ENCODE results near the gene SOS1.
"Not testable (repeated sequence)": the region's sequence is repeated elsewhere in the genome, so short reads cannot be mapped to it uniquely, and the experiment has no call there.

The SOS1 gene

DNA sequence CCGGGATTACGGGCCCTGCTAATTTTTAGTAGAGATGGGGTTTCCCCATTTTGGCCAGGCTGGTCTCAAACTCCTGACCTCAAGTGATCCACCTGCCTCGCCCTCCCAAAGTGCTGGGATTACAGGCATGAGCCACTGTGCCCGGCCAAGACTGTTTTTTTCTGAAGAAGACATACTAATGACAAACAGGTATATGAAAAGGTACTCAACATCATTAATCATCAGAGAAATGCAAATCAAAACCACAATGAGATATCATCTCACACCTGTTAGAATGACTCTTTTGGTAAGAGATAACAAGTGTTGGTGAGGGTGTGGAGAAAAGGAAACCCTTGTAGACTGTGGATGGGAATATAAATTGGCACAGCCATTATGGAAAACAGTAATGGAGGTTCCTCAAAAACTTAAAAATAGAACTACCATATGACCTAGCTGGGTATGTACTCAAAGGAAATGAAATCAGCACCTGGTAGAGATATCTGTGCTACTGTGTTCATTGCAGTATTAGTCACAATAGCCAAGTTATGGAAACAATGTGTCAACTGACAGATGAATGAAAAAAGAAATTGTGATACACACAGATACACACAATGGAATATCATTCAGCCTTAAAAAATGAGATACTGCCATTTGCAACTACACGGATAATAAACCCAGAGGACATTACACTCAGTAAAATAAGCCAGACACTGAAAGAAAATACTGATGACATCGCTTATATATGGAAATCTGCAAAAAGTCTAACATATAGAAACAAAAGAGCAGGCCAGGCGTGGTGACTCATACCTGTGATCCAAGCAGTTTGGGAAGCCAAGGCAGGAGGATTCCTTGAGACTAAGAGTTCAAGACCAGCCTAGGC, 20.8 kb downstream of the SOS1 start:
- no peak for DNase-seq (ENCODE audit: low spot score)

DNA sequence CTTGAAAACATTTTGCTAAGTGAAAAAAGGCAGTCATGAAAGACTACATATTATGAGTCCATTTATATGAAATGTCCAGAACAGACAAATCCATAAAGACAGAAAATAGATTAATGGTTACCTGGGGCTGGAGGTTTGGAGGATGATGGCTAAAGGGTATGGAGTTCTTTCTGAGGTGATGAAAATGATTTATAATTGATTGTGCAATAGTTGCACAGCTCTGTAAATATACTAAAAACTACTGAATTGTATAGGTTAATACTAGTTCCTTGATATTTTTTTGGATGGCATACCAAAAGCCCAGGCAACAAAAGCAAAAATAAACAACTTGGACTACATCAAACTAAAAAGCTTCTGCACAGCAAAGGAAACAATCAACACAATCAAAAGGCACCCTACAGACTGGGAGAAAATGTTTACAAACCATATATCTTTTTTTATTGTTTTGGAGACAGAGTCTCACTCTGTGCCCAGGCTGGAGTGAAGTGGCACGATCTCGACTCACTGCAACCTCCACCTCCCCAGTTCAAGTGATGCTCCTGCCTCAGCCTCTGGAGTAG, 21.5 kb downstream of the SOS1 start:
- DNase-seq (ENCODE audit: low spot score), result no peak

DNA sequence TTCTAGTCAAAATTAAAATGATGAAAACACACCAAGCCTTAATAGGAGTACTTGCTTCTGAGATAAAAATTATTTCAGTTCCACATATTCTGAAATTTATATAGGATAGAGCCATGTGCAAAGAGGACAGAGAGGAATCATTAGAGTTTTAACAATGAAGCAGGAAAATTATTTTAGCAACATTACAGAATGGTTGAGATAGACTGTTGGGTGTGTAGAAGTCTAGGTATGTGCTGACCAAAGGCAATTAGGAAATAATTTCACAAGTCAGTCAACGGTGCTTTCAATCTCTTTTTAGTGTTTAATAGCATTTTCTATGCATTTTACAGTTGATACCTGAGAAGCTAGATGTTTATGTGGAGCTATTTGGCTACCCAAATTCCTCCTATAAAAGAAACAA, 25.2 kb downstream of the SOS1 start:
- DNase-seq (ENCODE audit: low spot score), result no peak

DNA sequence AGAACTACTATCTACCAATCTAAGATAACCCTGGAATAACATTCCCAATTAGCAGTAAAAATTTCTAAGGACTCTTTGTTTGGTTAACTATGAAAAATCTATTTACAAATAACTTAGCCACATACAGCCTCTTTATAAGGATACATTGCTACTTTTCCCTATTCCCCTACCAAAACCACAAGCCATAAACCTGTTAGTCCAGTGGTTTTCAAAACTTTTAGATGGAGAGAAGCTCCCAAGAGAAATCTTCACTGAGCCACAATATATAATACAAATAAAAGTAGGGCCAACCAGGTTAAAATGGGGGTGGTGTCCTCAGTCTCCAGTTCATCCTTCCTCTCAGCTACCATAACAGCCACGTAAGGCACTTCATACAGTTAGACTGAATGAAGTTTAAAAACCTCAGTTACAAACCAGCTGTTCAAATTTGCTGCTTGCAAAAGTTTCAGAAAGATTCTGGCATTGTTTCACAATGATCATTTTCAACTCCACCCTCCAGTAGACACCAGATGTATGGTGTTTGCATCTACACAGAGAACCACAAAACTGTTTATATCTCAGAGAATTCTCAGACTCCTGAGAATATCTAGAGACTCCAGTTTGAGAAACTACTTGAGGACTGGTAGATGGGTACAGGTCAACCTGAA, 26.0 kb downstream of the SOS1 start:
- DNase-seq (ENCODE audit: low spot score), result no peak

DNA sequence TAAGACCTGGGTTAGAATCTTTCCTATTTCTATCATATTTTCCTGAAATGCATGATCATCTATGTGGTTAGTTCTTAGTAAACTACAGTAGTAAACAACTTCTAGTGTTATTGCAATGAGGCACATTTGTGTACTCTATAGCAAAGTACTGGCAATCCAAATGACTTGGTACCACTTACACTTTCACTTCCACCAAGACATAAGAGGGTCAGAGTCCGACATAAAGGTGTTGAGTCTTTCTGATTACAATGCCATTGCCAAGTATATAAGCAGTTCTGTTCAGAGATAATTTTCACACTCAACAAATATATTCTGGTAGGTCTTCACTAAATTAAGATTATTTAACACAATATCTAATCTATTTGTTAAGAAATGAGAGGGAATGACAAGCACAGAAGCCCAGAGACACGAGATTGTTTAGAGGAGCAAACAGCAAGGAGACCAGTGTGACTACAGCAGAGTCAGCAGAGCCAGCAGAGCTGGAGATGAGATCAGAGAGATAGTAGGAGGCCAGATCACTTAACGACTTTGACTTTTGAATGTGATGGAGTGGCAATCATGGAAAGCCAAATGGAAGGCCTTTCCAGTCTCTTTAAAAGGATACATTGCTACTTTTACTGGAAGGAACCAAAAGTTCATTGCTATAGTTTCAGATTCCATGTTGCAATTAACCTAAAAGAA, 27.5 kb downstream of the SOS1 start:
- DNase-seq (ENCODE audit: low spot score), result no peak

DNA sequence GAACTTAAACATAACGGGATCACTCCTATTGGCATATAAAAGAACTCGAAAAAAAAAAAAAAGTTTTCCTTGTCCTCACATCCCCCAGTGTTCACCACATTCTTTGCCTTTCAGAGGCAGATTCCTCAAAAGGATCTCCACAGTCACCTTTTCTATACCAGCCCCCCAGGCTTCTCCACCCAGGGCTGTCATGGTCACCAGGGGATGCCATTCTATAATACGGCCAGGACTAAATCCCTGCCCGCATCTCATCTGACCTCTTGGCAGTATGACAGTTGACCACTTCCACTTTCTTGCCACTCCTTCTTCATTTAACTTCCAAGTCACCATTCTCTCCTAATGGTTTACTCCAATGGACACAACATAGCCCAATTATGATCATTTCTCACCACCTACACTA, 29.3 kb downstream of the SOS1 start:
- DNase-seq (ENCODE audit: low spot score), result peak; percentile 16

DNA sequence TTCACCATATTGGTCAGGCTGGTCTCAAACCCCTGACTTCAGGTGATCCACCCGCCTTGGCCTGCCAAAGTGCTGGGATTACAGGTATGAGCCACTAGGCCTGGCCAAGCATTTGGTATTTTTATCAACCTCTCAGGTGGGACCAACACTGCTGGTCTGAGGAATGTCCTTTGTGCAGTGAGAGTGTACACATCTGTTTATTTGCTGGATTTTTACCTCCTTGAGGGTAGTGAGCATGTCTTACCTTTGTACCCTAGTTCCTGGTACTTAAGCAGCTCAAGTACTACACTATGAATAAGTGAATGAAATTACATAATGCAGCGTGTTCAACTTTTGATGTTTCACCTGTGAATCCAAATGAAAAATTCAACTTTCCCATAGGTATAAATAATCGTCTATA, 29.8 kb downstream of the SOS1 start:
- no peak for DNase-seq (ENCODE audit: low spot score)

DNA sequence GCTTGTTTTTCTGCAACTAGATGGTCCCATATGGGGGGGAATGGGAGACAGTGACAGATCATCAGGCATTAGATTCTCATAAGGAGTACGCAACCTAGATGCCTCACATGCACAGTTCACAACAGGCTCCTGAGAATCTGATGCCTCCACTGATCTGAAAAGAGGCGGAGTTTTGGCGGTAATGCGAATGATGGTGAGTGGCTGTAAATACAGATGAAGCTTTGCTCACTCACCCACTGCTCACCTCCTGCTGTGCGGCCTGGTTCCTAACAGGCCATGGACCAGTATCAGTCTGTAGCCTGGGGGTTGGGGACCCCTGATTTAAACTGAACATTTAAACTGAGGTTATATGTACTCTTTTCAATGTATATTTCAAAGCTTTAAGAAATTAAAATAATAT, 40.7 kb downstream of the SOS1 start:
- DNase-seq (ENCODE audit: low spot score), result no peak

DNA sequence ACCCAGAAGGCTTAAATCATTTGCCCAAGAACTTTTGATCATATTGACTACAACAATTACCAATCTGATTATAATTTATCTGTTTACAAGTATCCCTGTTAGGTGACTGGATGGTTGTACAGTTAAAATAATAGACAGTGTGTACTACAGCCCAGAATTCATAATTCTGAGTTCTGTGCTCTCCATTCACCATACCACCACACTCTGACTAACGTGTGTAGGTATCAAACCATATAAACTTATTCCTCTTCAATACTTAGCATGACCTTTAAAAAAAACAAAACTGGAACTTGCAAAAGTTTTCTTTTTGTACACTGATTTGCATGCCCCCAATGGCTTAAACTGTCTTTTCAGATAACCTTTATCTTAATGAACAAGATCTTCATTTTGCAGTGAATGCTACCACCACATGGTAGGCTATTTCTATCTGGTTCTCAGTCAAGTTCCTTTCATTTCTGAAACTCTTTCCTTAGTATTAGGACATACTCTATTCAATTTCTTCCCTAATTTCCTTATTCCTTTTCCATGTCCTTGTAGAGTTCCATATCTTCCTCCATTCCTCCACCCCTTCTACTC, 50.9 kb downstream of the SOS1 start:
- DNase-seq (ENCODE audit: low spot score), result no peak

DNA sequence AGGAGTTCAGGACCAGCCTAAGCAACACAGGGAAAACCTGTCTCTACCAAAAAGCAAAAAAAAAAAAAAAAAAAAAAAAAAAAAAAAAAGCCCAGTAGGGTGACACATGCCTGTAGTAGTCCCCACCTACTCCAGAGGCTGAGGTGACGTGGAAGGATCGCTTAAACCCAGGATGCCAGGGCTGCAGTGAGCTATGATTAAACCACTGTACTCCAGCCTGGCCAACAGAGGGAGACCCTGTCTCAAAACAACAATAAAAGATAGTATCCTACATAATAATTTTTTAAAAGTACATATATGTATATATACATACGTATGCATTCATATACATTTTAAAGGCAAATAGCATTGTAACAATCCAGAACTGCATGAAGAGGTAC, 51.7 kb downstream of the SOS1 start:
- no peak for DNase-seq (ENCODE audit: low spot score)

DNA sequence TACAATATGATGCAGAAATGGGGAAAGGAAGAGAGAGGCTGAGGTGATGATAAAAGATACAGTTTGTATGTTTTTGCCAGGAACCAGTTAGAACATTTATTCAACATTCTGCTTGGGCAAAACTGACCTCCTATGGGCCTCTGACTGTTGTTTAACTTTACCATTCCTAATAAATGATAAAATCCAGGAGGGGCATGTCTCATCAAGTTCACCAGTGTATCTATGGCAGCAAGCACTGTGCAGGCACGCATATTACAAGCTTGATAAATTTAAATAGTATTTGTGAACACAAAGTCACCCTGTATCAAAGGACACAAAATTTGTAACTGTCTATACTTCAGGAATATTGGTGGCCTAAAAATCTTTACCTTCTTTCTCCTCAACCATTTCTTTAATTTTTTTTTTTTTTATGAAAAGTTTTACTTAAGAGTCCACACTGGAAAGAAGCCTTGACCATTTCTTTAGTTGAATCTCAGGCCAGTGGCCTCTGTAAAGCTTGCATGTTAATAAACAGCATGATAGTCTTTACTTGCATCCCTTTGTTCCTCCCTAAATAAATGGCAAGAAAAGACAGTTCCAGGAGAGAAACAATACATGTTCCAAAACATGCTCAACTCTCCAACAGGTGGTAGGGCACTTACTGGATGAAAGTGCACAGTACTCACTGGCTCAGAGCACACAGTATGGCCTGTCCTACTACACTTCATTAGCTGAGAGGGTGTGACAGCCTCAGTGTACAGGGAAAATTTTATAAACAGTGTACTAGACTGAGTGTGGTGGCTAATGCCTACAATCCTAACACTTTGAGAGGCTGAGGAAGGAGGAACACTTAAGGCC, 52.3 kb downstream of the SOS1 start:
- no peak for DNase-seq (ENCODE audit: low spot score)

DNA sequence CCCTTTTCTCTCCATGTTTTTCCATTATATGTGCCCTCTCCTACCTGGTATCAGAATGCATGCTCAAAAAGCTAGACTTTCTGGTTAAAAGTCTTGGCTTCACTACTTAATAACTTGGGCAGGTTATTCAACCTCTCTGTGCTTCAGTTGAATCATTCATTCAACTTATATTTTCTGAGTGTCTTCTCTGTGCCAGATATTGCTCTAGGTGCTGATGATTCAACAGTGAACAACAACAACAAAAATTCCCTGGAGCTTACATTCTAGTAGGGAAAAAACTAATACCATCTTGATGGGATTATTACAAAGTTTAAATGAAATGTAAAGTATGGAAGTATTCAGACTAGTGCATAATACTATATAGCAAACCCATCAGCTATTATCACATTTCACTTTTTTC, 55.2 kb downstream of the SOS1 start:
- no peak for DNase-seq (ENCODE audit: low spot score)

DNA sequence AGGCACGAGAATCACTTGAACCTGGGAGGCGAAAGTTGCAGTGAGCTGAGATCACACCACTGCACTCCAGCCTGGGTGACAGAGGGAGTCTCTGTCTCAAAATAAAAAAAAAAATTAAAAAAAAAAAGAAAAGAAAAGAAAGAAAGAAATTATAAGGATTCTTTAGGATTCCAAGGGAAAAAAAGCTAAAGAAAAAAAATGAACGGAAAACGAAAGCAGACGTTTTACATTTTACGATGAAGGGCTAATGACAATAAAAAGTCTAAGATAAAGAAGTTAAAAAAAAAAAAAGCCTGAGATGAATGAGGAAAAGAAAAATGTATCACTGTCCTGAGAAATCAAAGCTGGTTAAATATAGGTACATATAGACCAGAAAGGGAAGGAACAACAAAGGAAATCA, 58.5 kb downstream of the SOS1 start:
- no peak for DNase-seq (ENCODE audit: low spot score)

DNA sequence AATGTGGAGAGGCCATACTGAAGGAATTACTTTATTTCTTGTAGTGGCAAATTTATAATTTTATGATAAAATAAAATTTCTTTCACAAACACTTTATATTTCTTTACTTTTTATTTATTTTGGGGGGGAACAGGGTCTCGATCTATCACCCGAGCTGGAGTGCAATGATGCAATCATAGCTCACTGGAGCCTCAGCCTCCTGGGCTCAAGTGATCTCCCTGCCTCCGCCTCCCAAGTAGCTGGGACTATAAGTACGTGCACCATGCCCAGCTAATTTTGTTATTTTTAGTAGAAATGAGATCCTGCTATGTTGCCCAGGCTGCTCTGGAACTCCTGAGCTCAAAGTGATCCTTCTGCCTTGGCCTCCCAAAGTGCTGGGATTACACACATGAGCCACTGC, 59.6 kb downstream of the SOS1 start:
- no peak for DNase-seq (ENCODE audit: low spot score)

DNA sequence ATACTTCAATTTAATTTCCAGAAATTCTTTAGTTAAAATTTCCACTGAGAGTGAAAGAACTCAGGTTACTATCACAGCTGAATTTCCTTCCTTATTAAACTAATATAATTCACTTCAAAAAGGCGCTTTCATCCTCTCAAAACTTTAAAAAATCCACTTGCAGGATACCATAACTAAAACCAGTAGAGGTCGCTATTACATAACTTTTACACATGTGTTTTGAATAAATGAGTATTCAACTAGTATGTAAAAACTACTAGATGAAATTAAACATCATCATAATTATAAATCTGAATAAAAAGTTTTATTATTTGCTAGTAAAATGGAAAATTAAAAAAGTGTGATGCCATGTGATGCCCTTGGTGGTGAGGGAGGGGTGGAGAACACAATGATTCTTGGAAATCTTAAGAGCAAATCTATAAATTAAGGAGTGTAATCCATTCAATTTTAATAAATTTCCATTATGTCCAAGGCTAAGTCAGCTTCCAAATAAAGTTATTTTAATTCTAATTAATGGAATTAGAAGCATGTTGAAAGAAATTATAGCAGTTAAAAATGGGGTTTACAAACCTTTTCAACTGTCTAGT, 61.4 kb downstream of the SOS1 start:
- peak; percentile 59 for DNase-seq (ENCODE audit: low spot score)

DNA sequence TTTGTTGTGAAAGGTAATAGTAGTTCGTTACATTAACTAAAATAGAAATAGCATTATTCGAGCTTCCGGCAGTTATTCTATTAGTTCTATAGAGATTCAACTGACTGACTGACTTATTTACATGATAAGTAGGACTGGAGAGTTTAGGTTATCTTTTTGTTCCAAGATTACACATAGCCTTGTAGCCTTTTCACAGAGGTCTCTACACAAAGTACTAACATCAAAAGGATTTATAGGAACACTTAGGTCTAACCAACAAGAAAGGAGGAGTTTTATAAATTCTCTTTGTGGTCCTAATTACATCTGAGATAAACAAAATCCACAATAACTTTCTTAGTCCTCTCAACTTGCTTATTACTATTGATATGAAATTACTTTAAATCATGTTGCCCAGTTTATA, 62.8 kb downstream of the SOS1 start:
- no peak for DNase-seq (ENCODE audit: low spot score)

DNA sequence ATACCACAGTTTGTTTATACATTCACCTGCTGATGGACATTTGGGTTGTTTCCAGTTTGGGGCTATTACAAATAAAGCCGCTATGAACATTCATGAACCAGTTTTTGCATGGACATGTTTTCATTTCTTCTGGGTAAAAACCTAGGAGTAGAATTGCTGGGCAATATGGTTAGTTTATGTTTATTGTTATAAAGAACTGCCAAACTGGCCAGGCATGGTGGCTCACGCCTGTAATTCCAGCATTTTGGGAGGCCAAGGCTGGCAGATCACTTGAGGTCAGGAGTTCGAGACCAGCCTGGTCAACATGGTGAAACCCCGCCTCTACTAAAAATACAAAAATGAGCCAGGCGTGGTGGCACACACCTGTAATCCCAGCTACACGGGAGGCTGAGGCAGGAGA, 68.2 kb downstream of the SOS1 start:
- DNase-seq (ENCODE audit: low spot score), result not testable (repeated sequence)

DNA sequence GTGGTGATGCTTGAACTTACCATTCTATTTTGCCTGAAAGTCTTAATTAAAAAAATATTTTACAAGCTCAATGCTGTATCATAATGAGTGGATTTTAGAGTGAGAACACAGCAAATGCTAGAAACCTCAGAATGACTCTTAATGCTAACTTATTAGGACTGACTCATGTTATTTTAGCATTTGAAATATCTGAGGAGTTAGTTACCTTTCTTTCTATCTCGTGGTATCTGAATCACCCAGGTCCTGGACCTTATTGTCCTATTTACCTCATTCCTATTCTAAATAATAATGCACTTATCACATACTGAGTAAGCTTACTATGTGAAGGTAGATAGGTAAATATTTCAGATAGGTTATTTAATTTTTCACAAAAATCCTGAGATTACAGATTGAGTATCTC, 70.7 kb downstream of the SOS1 start:
- DNase-seq (ENCODE audit: low spot score), result no peak

DNA sequence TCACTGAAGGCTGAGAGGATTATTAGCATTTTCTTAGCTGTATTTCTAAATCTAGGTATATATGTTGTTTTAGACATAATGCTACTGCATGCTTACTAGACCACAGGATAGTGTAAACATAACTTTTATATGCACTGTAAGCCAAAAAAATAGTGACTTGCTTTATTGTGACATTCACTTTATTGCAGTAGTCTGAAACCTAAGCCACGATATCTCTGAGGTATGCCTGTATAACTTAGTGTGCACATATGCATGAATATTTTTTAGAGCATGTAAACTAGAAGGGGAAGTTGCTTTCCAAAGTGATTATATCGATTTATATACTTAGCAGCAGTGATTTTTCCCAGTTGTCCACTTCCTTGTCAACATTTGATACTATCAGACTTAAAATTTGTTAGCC, 81.8 kb downstream of the SOS1 start:
- no peak for DNase-seq (ENCODE audit: low spot score)

DNA sequence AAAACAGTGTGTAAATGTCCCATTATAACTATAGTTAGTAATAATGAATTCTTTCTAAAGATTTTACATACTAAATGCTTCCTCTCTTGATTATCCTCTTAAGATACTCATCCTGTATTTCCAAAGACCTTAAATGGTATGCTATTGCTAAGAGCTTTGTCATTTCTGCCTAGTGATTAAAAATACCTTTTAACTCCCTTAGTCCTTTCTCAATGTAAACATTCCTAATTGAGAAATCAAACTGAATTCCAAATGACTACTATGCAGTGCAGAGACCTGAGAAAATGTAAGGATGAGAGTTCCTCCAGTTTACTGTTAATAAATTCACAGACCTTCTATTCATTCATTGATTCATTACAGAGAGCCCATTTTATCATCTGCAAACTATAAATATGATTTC, 86.9 kb downstream of the SOS1 start:
- no peak for DNase-seq (ENCODE audit: low spot score)

DNA sequence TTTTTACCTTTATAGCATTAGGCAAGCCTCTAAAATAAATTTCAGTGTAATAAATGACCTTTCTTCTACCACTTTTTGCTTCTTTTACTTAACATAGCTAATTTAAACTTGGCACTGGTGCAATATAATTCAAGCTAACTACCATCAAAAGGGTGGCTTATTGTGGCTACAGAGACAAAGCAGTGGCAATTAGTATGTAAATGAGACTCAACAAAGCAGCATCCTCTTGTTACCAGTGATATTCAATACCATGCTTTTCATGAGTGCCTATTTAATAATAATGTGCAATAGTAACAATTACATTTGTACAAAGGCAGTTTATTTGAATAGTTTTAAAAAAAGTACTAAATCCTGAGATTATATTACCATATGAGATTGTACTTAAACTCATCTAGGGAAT, 93.4 kb downstream of the SOS1 start:
- no peak for DNase-seq (ENCODE audit: low spot score)
